Left lung (tissue), 10 donors: ENCODE data around the gene PKHD1. TPM values are rescaled to one million over a fixed set of nuclear protein-coding genes. Genes with fewer than 3 reads are reported as not detected.

Experiments
- ATAC-seq: fragments of 200-7000 bp; cut with Tn5 transposase; one replicate; pipeline ENCODE4 v1.9.1; 2020; ENCODE audit warnings: moderate library complexity
- DNase-seq, 4 donors: peaks; one replicate each; pipeline ENCODE4 v3.0.0-alpha.2; 2013 to 2020
- H3K27ac ChIP-seq, 2 donors: fragments of 200-600 bp; sonication (generic) in 1 of 2; one replicate each; pipeline versions ENCODE4 v1.5.0 to v1.8.0; 2020 to 2021
- H3K27me3 ChIP-seq, 2 donors: fragments of 200-600 bp; sonication (generic) in 1 of 2; one replicate each; pipeline versions ENCODE4 v1.5.0 to v1.8.0; 2020 to 2021
- H3K36me3 ChIP-seq, 2 donors: fragments of 200-600 bp; sonication (generic) in 1 of 2; one replicate each; pipeline versions ENCODE4 v1.5.0 to v1.8.0; 2020 to 2021
- H3K4me1 ChIP-seq, 2 donors: fragments of 200-600 bp; one replicate each; pipeline ENCODE4 v1.8.0; 2021
- H3K4me3 ChIP-seq, 2 donors: fragments of 200-600 bp; sonication (generic) in 1 of 2; one replicate each; pipeline versions ENCODE4 v1.5.0 to v1.8.0; 2020 to 2021; ENCODE audit warnings: mild to moderate bottlenecking in 1 of 2
- H3K9me3 ChIP-seq, 2 donors: fragments of 200-600 bp; sonication (generic) in 1 of 2; one replicate each; pipeline versions ENCODE4 v1.5.0 to v1.8.0; 2020 to 2021
- intact Hi-C, 2 donors: fragments of 100-400 bp; cut with DNase I; formaldehyde crosslinking; loops; one replicate each; pipeline versions ENCODE4 v1.11.2 to v1.14.2; 2022
- polyA plus RNA-seq, 6 donors: library from polyadenylated mRNA; unstranded; fragments of 120-200 nt; gene quantifications; one replicate each; pipeline ENCODE4 v1.2.1, GENCODE V29; 2013; ENCODE audit not compliant: insufficient read length in 6 of 6
- total RNA-seq, 2 donors: library from RNA; stranded (reverse); fragmentation: NEBNext Ultra II Directional; extraction: Animal tissue kit (Norgen Biotek cat#: 25700); gene quantifications; one replicate each; pipeline ENCODE4 v1.2.1, GENCODE V29; 2021
- TF ChIP-seq, protein P1 (sequence below), 2 donors: fragments of 200-600 bp; sonication (generic) in 1 of 2; IDR thresholded peaks; one replicate each; pipeline versions ENCODE4 v1.5.0 to v1.8.0; 2021; ENCODE audit warnings: antibody characterized with exemption in 2 of 2
- donor health status: DM: no; HTN: yes; CAD: no.
- donor health status: DM: no; HTN: no; CAD: no.

Gene PKHD1
- total and polyA plus RNA-seq, 8 donors = 0.29 to 7.9 (median 6.2) TPM

GRCh38 chr6:52116605-52116948, 29.2 kb upstream of the PKHD1 start:
- TF ChIP-seq, protein P1, sequence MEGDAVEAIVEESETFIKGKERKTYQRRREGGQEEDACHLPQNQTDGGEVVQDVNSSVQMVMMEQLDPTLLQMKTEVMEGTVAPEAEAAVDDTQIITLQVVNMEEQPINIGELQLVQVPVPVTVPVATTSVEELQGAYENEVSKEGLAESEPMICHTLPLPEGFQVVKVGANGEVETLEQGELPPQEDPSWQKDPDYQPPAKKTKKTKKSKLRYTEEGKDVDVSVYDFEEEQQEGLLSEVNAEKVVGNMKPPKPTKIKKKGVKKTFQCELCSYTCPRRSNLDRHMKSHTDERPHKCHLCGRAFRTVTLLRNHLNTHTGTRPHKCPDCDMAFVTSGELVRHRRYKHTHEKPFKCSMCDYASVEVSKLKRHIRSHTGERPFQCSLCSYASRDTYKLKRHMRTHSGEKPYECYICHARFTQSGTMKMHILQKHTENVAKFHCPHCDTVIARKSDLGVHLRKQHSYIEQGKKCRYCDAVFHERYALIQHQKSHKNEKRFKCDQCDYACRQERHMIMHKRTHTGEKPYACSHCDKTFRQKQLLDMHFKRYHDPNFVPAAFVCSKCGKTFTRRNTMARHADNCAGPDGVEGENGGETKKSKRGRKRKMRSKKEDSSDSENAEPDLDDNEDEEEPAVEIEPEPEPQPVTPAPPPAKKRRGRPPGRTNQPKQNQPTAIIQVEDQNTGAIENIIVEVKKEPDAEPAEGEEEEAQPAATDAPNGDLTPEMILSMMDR (IDR thresholded peaks at IDR 0.05) = no peak
- H3K4me3 ChIP-seq = no peak overlapping the region
- H3K27ac ChIP-seq = no peak overlapping the region
- H3K36me3 ChIP-seq = no peaks in the 10 kb centered on the region
- H3K9me3 ChIP-seq = peaks cover 0 to 4% of the 10 kb centered on the region in 2 donors
- intact Hi-C loops = no loop called here
- DNase-seq (no peak), ATAC-seq (no peak)
- no peaks in the 10 kb centered on the region for H3K27me3 ChIP-seq
- H3K4me1 ChIP-seq = no peaks in the 10 kb centered on the region

GRCh38 chr6:52115891-52116604, 28.6 kb upstream of the PKHD1 start:
- DNase-seq (no peak), ATAC-seq (no peak)
- TF ChIP-seq, protein P1 (IDR thresholded peaks at IDR 0.05) = no peak
- H3K36me3 ChIP-seq = no peaks in the 10 kb centered on the region
- H3K27me3 ChIP-seq = no peaks in the 10 kb centered on the region
- H3K9me3 ChIP-seq = peaks cover 0 to 4% of the 10 kb centered on the region in 2 donors
- intact Hi-C loops = no loop called here
- H3K4me1 ChIP-seq = no peaks in the 10 kb centered on the region
- no peak overlapping the region for H3K4me3 ChIP-seq
- no peak overlapping the region for H3K27ac ChIP-seq

DNA sequence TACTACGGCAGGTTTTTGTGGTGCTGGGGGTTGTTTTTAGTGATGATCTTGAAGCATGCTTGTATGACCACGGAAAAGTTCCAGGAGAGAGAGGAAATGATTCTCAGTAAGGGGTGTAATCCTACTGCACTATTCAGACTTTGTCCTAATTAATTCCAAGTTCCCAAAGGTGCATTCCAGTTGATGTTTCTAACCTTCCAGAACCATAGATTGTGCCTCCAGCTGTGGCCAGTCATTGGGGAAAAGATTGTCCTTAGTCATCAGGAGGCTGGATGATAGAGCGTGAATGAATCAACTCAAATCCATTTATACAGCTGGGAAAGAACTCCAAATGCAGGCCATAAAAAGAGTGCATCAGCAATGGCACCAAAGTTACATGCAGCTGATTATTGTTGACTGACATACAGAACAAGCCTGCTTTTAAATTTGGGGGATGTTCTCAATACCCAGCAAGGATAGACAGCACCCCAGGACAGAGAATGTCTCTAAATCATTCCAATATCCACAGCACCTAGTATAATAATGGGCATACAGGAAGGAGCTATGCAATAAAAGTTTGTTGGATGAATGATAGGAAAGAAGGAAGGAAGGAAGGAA, 27.8 kb upstream of the PKHD1 start:
- H3K36me3 ChIP-seq = no peaks in the 10 kb centered on the region
- H3K4me1 ChIP-seq = no peaks in the 10 kb centered on the region
- no peak overlapping the region for H3K4me3 ChIP-seq
- H3K27me3 ChIP-seq = no peaks in the 10 kb centered on the region
- peaks cover 0 to 4% of the 10 kb centered on the region in 2 donors for H3K9me3 ChIP-seq
- intact Hi-C loops = no loop called here
- no peak overlapping the region for H3K27ac ChIP-seq
- DNase-seq = no peak
- TF ChIP-seq, protein P1 (IDR thresholded peaks at IDR 0.05) = no peak
- ATAC-seq = no peak

DNA sequence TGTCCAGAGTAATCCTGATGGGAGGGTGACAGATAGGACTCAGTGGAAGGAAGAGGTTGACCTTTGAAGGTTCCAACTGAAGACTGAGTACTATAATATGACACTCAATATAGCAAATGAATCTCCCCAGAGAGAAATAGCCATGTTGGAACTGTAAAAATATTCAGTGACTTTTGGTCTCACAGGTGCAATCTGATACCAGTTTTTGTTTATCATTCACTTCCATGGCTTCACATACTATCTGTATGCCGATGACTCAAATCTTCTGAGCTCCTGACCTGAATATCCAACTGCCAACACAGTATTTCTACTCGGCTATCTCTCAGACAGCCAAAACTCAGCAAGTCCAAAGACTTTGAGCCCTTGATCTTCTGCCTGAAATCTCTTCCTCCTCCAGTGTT, 21.8 kb upstream of the PKHD1 start:
- no peak overlapping the region for H3K4me3 ChIP-seq
- no peaks in the 10 kb centered on the region for H3K27me3 ChIP-seq
- TF ChIP-seq, protein P1 (IDR thresholded peaks at IDR 0.05) = no peak
- no peaks in the 10 kb centered on the region for H3K36me3 ChIP-seq
- intact Hi-C loops = no loop called here
- DNase-seq (no peak), ATAC-seq (no peak)
- H3K27ac ChIP-seq = no peak overlapping the region
- H3K4me1 ChIP-seq = no peaks in the 10 kb centered on the region
- H3K9me3 ChIP-seq = no peaks in the 10 kb centered on the region

DNA sequence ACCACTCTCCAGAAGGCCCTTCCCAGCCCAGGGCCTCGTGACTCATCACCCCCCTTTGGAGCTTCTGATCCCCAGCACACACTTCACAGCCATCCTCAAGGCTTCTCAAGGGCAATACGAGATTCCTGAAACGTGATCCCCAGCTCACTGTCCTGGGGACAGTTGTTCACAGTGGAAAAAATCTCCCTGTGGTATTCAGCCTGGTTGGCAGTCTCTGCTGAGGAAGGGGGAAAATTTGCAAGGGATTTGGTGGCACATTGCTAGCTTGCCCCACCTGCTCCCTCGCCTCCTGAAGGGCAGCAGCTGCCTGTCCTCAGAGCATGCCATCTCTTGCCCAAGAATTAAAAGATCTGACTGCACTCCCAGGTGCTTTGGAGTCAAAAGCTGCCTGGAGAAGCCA, 20.7 kb upstream of the PKHD1 start:
- DNase-seq (no peak), ATAC-seq (no peak)
- TF ChIP-seq, protein P1 (IDR thresholded peaks at IDR 0.05) = no peak
- no peaks in the 10 kb centered on the region for H3K36me3 ChIP-seq
- no peak overlapping the region for H3K27ac ChIP-seq
- no peaks in the 10 kb centered on the region for H3K9me3 ChIP-seq
- no peaks in the 10 kb centered on the region for H3K27me3 ChIP-seq
- intact Hi-C loops = no loop called here
- H3K4me3 ChIP-seq = no peak overlapping the region
- H3K4me1 ChIP-seq = no peaks in the 10 kb centered on the region
